ENCODE results near the gene GAB2. TPM values are rescaled to one million over a fixed set of nuclear protein-coding genes. Genes with fewer than 3 reads are reported as not detected.

The GAB2 gene
- total RNA-seq, 2 experiments from 2014 or later, result 10.7 to 11.9 TPM

GRCh38 chr11:78171951-78172350, 245.7 kb downstream of the GAB2 start:
- Mint-ChIP-seq H3K4me3 (no peak overlapping the region), H3K4me1 (ENCODE audit: low read depth) (no peaks in the 10 kb centered on the region), H3K9me3 (no peaks in the 10 kb centered on the region), H3K27ac (no peak overlapping the region), H3K27me3 (no peaks in the 10 kb centered on the region), H3K36me3 (ENCODE audit: low read depth) (peaks cover 37% of the 10 kb centered on the region)
- intact Hi-C loops (cut with DNase I, micrococcal nuclease), result no loop called here
- Histone ChIP-seq H3K27ac (ENCODE audit: low read depth in 1 of 2, low read length in 2 of 2) (no peak overlapping the region), H3K9me3 (ENCODE audit: control insufficient read depth in 1 of 2, insufficient read depth in 1 of 2, low read length in 2 of 2) (no peaks in the 10 kb centered on the region), H3K4me1 (ENCODE audit: insufficient read depth, low read length) (no peaks in the 10 kb centered on the region), H3K4me3 (ENCODE audit: low read length) (no peak overlapping the region), H3K27me3 (ENCODE audit: control insufficient read depth in 1 of 2, insufficient read depth in 2 of 2, low read length in 2 of 2) (no peaks in the 10 kb centered on the region), H3K36me3 (ENCODE audit: insufficient read depth, low read length) (peaks cover 18% of the 10 kb centered on the region)
- CTCF ChIA-PET, result no interaction called here
- ATAC-seq (ENCODE audit: poor library complexity) (no peak), DNase-seq (no peak)
- TF ChIP-seq, protein P1, sequence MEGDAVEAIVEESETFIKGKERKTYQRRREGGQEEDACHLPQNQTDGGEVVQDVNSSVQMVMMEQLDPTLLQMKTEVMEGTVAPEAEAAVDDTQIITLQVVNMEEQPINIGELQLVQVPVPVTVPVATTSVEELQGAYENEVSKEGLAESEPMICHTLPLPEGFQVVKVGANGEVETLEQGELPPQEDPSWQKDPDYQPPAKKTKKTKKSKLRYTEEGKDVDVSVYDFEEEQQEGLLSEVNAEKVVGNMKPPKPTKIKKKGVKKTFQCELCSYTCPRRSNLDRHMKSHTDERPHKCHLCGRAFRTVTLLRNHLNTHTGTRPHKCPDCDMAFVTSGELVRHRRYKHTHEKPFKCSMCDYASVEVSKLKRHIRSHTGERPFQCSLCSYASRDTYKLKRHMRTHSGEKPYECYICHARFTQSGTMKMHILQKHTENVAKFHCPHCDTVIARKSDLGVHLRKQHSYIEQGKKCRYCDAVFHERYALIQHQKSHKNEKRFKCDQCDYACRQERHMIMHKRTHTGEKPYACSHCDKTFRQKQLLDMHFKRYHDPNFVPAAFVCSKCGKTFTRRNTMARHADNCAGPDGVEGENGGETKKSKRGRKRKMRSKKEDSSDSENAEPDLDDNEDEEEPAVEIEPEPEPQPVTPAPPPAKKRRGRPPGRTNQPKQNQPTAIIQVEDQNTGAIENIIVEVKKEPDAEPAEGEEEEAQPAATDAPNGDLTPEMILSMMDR (IDR thresholded peaks at IDR 0.05), result no peak
- POLR2A ChIA-PET, result no interaction called here

- Histone ChIP-seq H3K36me3 (ENCODE audit: insufficient read depth, low read length) (peaks cover 15% of the 10 kb centered on the region), H3K9me3 (ENCODE audit: control insufficient read depth in 1 of 2, insufficient read depth in 1 of 2, low read length in 2 of 2) (no peaks in the 10 kb centered on the region), H3K27ac (ENCODE audit: low read depth in 1 of 2, low read length in 2 of 2) (no peak overlapping the region), H3K4me1 (ENCODE audit: insufficient read depth, low read length) (no peaks in the 10 kb centered on the region), H3K4me3 (ENCODE audit: low read length) (no peak overlapping the region), H3K27me3 (ENCODE audit: control insufficient read depth in 1 of 2, insufficient read depth in 2 of 2, low read length in 2 of 2) (no peaks in the 10 kb centered on the region)
- POLR2A ChIA-PET, result no interaction called here
- DNase-seq, result no peak
- intact Hi-C loops (cut with DNase I, micrococcal nuclease), result no loop called here
- H3K27ac Mint-ChIP-seq, result no peak overlapping the region
- ATAC-seq (ENCODE audit: poor library complexity), result no peak
- H3K36me3 Mint-ChIP-seq (ENCODE audit: low read depth), result peaks cover 30% of the 10 kb centered on the region
- TF ChIP-seq, protein P1 (IDR thresholded peaks at IDR 0.05), result no peak
- H3K4me3 Mint-ChIP-seq, result no peak overlapping the region
- CTCF ChIA-PET, result no interaction called here
- H3K4me1 Mint-ChIP-seq (ENCODE audit: low read depth), result no peaks in the 10 kb centered on the region
- H3K27me3 Mint-ChIP-seq, result no peaks in the 10 kb centered on the region
- H3K9me3 Mint-ChIP-seq, result no peaks in the 10 kb centered on the region
These were observed 246.6 kb downstream of the GAB2 start for GRCh38 chr11:78170874-78171549.

GRCh38 chr11:78170413-78170812, 247.2 kb downstream of the GAB2 start:
- no peaks in the 10 kb centered on the region for H3K27me3 Mint-ChIP-seq
- H3K9me3 Mint-ChIP-seq, result no peaks in the 10 kb centered on the region
- ChIA-PET POLR2A (no interaction called here), CTCF (no interaction called here)
- intact Hi-C loops (cut with DNase I, micrococcal nuclease), result no loop called here
- DNase-seq (no peak), ATAC-seq (ENCODE audit: poor library complexity) (no peak)
- H3K9me3 ChIP-seq (ENCODE audit: control insufficient read depth in 1 of 2, insufficient read depth in 1 of 2, low read length in 2 of 2), result no peaks in the 10 kb centered on the region
- H3K27ac Mint-ChIP-seq, result no peak overlapping the region
- H3K36me3 ChIP-seq (ENCODE audit: insufficient read depth, low read length), result peaks cover 15% of the 10 kb centered on the region
- no peaks in the 10 kb centered on the region for H3K27me3 ChIP-seq (ENCODE audit: control insufficient read depth in 1 of 2, insufficient read depth in 2 of 2, low read length in 2 of 2)
- TF ChIP-seq, protein P1 (IDR thresholded peaks at IDR 0.05), result no peak
- H3K27ac ChIP-seq (ENCODE audit: low read depth in 1 of 2, low read length in 2 of 2), result no peak overlapping the region
- H3K4me3 Mint-ChIP-seq, result no peak overlapping the region
- no peaks in the 10 kb centered on the region for H3K4me1 Mint-ChIP-seq (ENCODE audit: low read depth)
- H3K4me3 ChIP-seq (ENCODE audit: low read length), result no peak overlapping the region
- no peaks in the 10 kb centered on the region for H3K4me1 ChIP-seq (ENCODE audit: insufficient read depth, low read length)
- H3K36me3 Mint-ChIP-seq (ENCODE audit: low read depth), result peaks cover 26% of the 10 kb centered on the region

Data from CD4-positive, alpha-beta T cell (primary cell).